ENCODE results near the gene MYF5. TPM values are rescaled to one million over a fixed set of nuclear protein-coding genes. Genes with fewer than 3 reads are reported as not detected.

MYF5 gene
- total and polyA plus RNA-seq, 9 of the 15 experiments (the other 6 are each of a cell fraction or from before 2014, with no cell fraction given): not detected

DNA sequence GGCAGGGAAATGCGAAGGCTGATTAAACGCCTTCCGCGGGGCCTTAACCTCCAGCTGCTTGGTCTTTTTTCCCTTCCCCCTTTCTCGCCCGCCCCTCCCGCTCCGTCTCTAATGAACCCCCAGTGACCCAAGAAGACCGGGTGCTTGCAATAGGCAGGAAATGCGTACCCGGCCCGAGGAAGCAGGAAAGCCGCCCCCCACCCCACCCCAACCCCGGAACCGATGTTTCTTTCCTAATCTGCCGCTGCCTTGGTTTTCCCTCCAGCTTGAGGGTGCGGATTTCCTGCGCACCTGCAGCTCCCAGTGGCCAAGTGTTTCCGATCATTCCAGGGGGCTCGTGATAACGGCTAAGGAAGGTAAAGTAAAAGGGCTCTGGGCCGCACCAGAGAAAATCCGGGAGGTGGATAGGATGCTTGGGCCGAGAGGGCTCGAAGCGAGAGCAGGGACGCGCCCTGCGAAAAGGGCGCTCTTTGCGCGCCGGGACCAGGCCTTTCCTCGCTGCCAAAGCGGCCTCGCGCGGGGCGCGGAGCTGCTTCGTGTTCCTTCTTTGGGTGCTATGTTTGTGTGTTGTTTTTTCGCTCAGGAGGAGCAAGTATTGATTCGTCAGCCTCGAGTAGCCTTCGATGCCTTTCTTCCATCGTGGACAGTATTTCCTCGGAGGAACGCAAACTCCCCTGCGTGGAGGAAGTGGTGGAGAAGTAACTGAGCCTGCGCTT, 8.3 kb upstream of the MYF5 start:
- no peak overlapping the region for H3K4me3 ChIP-seq
- H3K36me3 ChIP-seq (ENCODE audit: control insufficient read depth, insufficient read depth, low read length): no peaks in the 10 kb centered on the region
- WGBS (ENCODE audit: insufficient coverage, low coverage, missing lambda C conversion rate): 6% methylated on average over 34 of the region's 50 CpGs
- CTCF ChIA-PET (ENCODE audit: low intra/inter-chr PET ratio): no interaction called here
- in situ Hi-C loops (cut with MboI) (no loop called here), intact Hi-C loops (cut with micrococcal nuclease) (no loop called here)
- POLR2A ChIA-PET: no interaction called here
- no peaks in the 10 kb centered on the region for H3K27me3 ChIP-seq (ENCODE audit: control insufficient read depth in 2 of 2, insufficient read depth in 2 of 2, low read length in 2 of 2)
- H3K4me1 ChIP-seq (replicated peaks in 1 of 2; ENCODE audit: control insufficient read depth in 2 of 2, insufficient read depth in 2 of 2, low read length in 2 of 2): no peaks in the 10 kb centered on the region
- BruUV-seq (replicated peaks): no TSS peak
- no peaks in the 10 kb centered on the region for H4K20me1 ChIP-seq (replicated peaks; ENCODE audit: control insufficient read depth, insufficient read depth, low read length)
- no peak overlapping the region for H3K4me2 ChIP-seq (ENCODE audit: insufficient read depth, low read length)
- no peaks in the 10 kb centered on the region for H3K9me3 ChIP-seq (replicated peaks; ENCODE audit: control insufficient read depth, insufficient read depth, low read depth, low read length)
- H3K9ac ChIP-seq (ENCODE audit: insufficient read depth in 1 of 2, low read depth in 2 of 2, low read length in 2 of 2): no peak overlapping the region
- H3K79me2 ChIP-seq (ENCODE audit: control insufficient read depth, insufficient read depth, low read length): no peaks in the 10 kb centered on the region
- no peak for FAIRE-seq
- no peaks in the 10 kb centered on the region for H3K9me1 ChIP-seq (ENCODE audit: control insufficient read depth, insufficient read depth, low read length)
- H3K27ac ChIP-seq (ENCODE audit: extremely low read depth, low read depth, low read length): no peak overlapping the region
- no peak for DNase-seq (ENCODE audit: extremely low read depth in 1 of 4, low spot score in 3 of 4)
- no peak overlapping the region for H2AFZ ChIP-seq (ENCODE audit: low read depth, low read length)
- TF ChIP-seq KDM1A (IDR thresholded peaks at IDR 0.05): no peak
- TF ChIP-seq MBD2 (IDR thresholded peaks at IDR 0.05; ENCODE audit: borderline replicate concordance, low read depth): no peak
- no peak for TF ChIP-seq ZNF717 (CRISPR knock-in tag; IDR thresholded peaks at IDR 0.05)
- TF ChIP-seq HNRNPK (IDR thresholded peaks at IDR 0.05; ENCODE audit: low read depth, low read length, poor library complexity, severe bottlenecking): no peak
- no peak for TF ChIP-seq HMGN3 (IDR thresholded peaks at IDR 0.05; ENCODE audit: borderline replicate concordance, extremely low read depth, insufficient read length, low read depth, low read length)
- TF ChIP-seq ELF2 (CRISPR knock-in tag; IDR thresholded peaks at IDR 0.05): no peak
- TF ChIP-seq ZNF586 (CRISPR knock-in tag; conservative IDR thresholded peaks at IDR 0.05): no peak
- TF ChIP-seq, protein P1, sequence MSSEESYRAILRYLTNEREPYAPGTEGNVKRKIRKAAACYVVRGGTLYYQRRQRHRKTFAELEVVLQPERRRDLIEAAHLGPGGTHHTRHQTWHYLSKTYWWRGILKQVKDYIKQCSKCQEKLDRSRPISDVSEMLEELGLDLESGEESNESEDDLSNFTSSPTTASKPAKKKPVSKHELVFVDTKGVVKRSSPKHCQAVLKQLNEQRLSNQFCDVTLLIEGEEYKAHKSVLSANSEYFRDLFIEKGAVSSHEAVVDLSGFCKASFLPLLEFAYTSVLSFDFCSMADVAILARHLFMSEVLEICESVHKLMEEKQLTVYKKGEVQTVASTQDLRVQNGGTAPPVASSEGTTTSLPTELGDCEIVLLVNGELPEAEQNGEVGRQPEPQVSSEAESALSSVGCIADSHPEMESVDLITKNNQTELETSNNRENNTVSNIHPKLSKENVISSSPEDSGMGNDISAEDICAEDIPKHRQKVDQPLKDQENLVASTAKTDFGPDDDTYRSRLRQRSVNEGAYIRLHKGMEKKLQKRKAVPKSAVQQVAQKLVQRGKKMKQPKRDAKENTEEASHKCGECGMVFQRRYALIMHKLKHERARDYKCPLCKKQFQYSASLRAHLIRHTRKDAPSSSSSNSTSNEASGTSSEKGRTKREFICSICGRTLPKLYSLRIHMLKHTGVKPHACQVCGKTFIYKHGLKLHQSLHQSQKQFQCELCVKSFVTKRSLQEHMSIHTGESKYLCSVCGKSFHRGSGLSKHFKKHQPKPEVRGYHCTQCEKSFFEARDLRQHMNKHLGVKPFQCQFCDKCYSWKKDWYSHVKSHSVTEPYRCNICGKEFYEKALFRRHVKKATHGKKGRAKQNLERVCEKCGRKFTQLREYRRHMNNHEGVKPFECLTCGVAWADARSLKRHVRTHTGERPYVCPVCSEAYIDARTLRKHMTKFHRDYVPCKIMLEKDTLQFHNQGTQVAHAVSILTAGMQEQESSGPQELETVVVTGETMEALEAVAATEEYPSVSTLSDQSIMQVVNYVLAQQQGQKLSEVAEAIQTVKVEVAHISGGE (CRISPR knock-in tag; IDR thresholded peaks at IDR 0.05): no peak
- TF ChIP-seq, protein P2, sequence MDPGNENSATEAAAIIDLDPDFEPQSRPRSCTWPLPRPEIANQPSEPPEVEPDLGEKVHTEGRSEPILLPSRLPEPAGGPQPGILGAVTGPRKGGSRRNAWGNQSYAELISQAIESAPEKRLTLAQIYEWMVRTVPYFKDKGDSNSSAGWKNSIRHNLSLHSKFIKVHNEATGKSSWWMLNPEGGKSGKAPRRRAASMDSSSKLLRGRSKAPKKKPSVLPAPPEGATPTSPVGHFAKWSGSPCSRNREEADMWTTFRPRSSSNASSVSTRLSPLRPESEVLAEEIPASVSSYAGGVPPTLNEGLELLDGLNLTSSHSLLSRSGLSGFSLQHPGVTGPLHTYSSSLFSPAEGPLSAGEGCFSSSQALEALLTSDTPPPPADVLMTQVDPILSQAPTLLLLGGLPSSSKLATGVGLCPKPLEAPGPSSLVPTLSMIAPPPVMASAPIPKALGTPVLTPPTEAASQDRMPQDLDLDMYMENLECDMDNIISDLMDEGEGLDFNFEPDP (CRISPR knock-in tag; IDR thresholded peaks at IDR 0.05): no peak
- TF ChIP-seq, protein P3, sequence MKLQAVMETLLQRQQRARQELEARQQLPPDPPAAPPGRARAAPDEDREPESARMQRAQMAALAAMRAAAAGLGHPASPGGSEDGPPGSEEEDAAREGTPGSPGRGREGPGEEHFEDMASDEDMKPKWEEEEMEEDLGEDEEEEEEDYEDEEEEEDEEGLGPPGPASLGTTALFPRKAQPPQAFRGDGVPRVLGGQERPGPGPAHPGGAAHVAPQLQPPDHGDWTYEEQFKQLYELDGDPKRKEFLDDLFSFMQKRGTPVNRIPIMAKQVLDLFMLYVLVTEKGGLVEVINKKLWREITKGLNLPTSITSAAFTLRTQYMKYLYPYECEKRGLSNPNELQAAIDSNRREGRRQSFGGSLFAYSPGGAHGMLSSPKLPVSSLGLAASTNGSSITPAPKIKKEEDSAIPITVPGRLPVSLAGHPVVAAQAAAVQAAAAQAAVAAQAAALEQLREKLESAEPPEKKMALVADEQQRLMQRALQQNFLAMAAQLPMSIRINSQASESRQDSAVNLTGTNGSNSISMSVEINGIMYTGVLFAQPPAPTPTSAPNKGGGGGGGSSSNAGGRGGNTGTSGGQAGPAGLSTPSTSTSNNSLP (IDR thresholded peaks at IDR 0.05; ENCODE audit: borderline replicate concordance, low read depth, low read length): no peak
- no peak for TF ChIP-seq MXI1 (IDR thresholded peaks at IDR 0.05; ENCODE audit: low read depth, low read length)
- TF ChIP-seq JUNB (CRISPR knock-in tag; conservative IDR thresholded peaks at IDR 0.05): no peak
- no peak for TF ChIP-seq TAF15 (IDR thresholded peaks at IDR 0.05; ENCODE audit: low read depth, low read length)
- no peak for TF ChIP-seq NFIC (IDR thresholded peaks at IDR 0.05)
- no peak for ATAC-seq

All from K562 (cell line).